Activated CD4-positive, alpha-beta memory T cell treated with anti-CD3 and anti-CD28 coated beads, Interleukin-2, amount 10 ng/mL, durations not matched to agents 7 days and 5 days (primary cell): Measurements from ENCODE around the gene MCOLN2. TPM values are rescaled to one million over a fixed set of nuclear protein-coding genes. Genes with fewer than 3 reads are reported as not detected.

Experiments used
- CTCF ChIA-PET: fragments of 350-600 bp; sonication (Branson Sonifier 250); formaldehyde crosslinking; loops from one replicate; lab custom pipeline; 2021; ENCODE audit warnings: antibody characterized with exemption, inconsistent platforms; lab: Charles Lee
- POLR2A ChIA-PET: fragments of 350-600 bp; sonication (Branson Sonifier 250); formaldehyde crosslinking; loops from one replicate; lab custom pipeline; 2021; ENCODE audit warnings: antibody characterized with exemption; lab: Charles Lee
- DNase-seq: peaks from one replicate; pipeline ENCODE4 v3.0.0-alpha.2; 2020
- H3K27ac Mint-ChIP-seq: one replicate; pipeline ENCODE4 v1.8.0; 2021; ENCODE audit warnings: mild to moderate bottlenecking, mixed read lengths
- H3K27me3 Mint-ChIP-seq: one replicate; pipeline ENCODE4 v1.8.0; 2021; ENCODE audit warnings: mixed read lengths
- H3K36me3 Mint-ChIP-seq: one replicate; pipeline ENCODE4 v1.8.0; 2021; ENCODE audit warnings: low read depth, mixed read lengths
- H3K4me1 Mint-ChIP-seq: one replicate; pipeline ENCODE4 v1.8.0; 2021; ENCODE audit warnings: mixed read lengths
- H3K4me3 Mint-ChIP-seq: one replicate; pipeline ENCODE4 v1.8.0; 2021; ENCODE audit warnings: mild to moderate bottlenecking, mixed read lengths
- H3K9me3 Mint-ChIP-seq: one replicate; pipeline ENCODE4 v1.8.0; 2021; ENCODE audit warnings: mixed read lengths
- total RNA-seq, 2 experiments: library from RNA; stranded (reverse); gene quantifications; one replicate each; pipeline ENCODE4 v1.2.3, GENCODE V29; 2021

The MCOLN2 gene
- total RNA-seq, 2 experiments from 2014 or later, result 27.2 to 28.2 TPM

DNA sequence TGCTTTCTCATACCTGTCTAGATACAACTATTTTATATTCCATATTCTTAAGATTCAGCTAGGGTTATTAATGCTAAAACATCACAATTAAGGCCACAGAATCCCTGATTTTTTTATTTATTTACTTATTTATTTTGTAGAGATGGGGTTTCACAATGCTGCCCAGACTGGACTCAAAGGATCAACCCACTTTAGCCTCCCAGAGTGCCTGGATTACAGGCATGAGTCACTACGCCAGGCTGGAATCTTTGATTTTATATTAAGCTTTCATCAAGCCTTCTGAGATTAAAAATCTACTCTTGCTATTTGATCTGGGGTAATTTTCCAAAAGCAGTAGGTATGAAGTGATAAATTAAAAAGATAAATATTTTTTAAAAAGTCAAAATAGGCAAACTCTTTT is 38.9 kb downstream of the MCOLN2 start:
- ChIA-PET POLR2A (interaction anchor here (0.9 to 5.5 kb wide), 5 partner anchors 11 to 318 kb away, joined by 3 to 29 read pairs (median 5); partner anchors contain the start of gene MCOLN2), CTCF (interaction anchor here (0.7 to 3.5 kb wide), 8 partner anchors 9 to 301 kb away, joined by 3 to 25 read pairs (median 3); partner anchors contain the start of gene C1orf52)
- Mint-ChIP-seq H3K27me3 (peaks cover 2% of the 10 kb centered on the region), H3K9me3 (no peaks in the 10 kb centered on the region), H3K4me1 (peaks cover 23% of the 10 kb centered on the region), H3K4me3 (no peak overlapping the region), H3K27ac (no peak overlapping the region), H3K36me3 (peaks cover 57% of the 10 kb centered on the region)
- no peak for DNase-seq

GRCh38 chr1:84956655-84957054 is 40.3 kb downstream of the MCOLN2 start:
- peaks cover 2% of the 10 kb centered on the region for H3K27me3 Mint-ChIP-seq

GRCh38 chr1:84956097-84956496 is 40.8 kb downstream of the MCOLN2 start:
- H3K36me3 Mint-ChIP-seq, result peaks cover 61% of the 10 kb centered on the region
- POLR2A ChIA-PET, result interaction anchor here (5.5 kb wide), 1 partner anchor 39 kb away, joined by 29 read pairs; the partner anchor contains the start of gene MCOLN2
- no peaks in the 10 kb centered on the region for H3K9me3 Mint-ChIP-seq

More at GRCh38 chr1:84956655-84957054, 40.3 kb downstream of the MCOLN2 start:
- no peaks in the 10 kb centered on the region for H3K9me3 Mint-ChIP-seq
- CTCF ChIA-PET, result interaction anchor here (1.4 to 2.6 kb wide), 3 partner anchors 8 to 302 kb away, joined by 3 to 15 read pairs (median 6); partner anchors contain the start of gene C1orf52
- POLR2A ChIA-PET, result interaction anchor here (2.0 to 5.5 kb wide), 2 partner anchors 12 to 39 kb away, joined by 7 to 29 read pairs; partner anchors contain the start of gene MCOLN2
- H3K27ac Mint-ChIP-seq, result no peak overlapping the region
- peaks cover 63% of the 10 kb centered on the region for H3K36me3 Mint-ChIP-seq
- no peak overlapping the region for H3K4me3 Mint-ChIP-seq
- no peak for DNase-seq
- H3K4me1 Mint-ChIP-seq, result peaks cover 22% of the 10 kb centered on the region

DNA sequence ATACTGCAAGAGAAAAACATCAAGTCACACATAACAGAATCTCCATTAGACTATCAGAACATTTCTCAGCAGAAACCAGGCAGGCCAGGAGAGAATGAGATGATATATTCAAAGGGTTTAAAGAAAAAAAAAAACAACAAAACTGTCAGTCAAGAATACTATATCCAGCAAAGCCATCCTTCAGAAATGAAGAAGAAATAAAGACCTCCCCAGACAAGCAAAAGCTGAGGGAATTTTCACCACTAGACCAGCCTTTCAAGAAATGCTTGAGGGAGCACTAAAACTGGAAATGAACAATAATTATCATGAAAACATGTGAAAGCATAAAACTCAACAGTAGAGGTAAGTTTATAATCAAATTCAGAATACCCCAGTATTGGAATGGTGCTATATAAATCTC is 47.2 kb downstream of the MCOLN2 start:
- Mint-ChIP-seq H3K9me3 (no peaks in the 10 kb centered on the region), H3K27me3 (no peaks in the 10 kb centered on the region), H3K27ac (no peak overlapping the region), H3K4me3 (no peak overlapping the region), H3K4me1 (peaks cover 13% of the 10 kb centered on the region), H3K36me3 (peaks cover 59% of the 10 kb centered on the region)
- CTCF ChIA-PET, result interaction anchor here (1.0 to 2.0 kb wide), 6 partner anchors 7 to 310 kb away, joined by 3 to 12 read pairs (median 4); partner anchors contain the start of gene C1orf52
- no peak for DNase-seq
- POLR2A ChIA-PET, result no interaction called here

More at GRCh38 chr1:84956097-84956496, 40.8 kb downstream of the MCOLN2 start:
- peaks cover 2% of the 10 kb centered on the region for H3K27me3 Mint-ChIP-seq
- H3K27ac Mint-ChIP-seq, result no peak overlapping the region
- H3K4me1 Mint-ChIP-seq, result peaks cover 18% of the 10 kb centered on the region
- H3K4me3 Mint-ChIP-seq, result no peak overlapping the region
- CTCF ChIA-PET, result interaction anchor here (1.8 kb wide), 1 partner anchor 7 kb away, joined by 6 read pairs; no protein-coding TSS in a partner anchor
- no peak for DNase-seq

- ChIA-PET POLR2A (interaction anchor here (1.1 to 1.5 kb wide), 2 partner anchors 10 to 25 kb away, joined by 3 to 4 read pairs; no protein-coding TSS in a partner anchor), CTCF (interaction anchor here (0.8 to 2.0 kb wide), 9 partner anchors 9 to 312 kb away, joined by 3 to 12 read pairs (median 4); partner anchors contain the start of gene C1orf52)
- Mint-ChIP-seq H3K27me3 (no peaks in the 10 kb centered on the region), H3K4me3 (no peak overlapping the region), H3K9me3 (no peaks in the 10 kb centered on the region), H3K4me1 (peaks cover 15% of the 10 kb centered on the region), H3K36me3 (peaks cover 46% of the 10 kb centered on the region), H3K27ac (no peak overlapping the region)
- DNase-seq, result no peak
Observed at GRCh38 chr1:84947536-84948410, 49.1 kb downstream of the MCOLN2 start.

- DNase-seq, result no peak
- peaks cover 36% of the 10 kb centered on the region for H3K36me3 Mint-ChIP-seq
- POLR2A ChIA-PET, result interaction anchor here (1.1 to 1.5 kb wide), 2 partner anchors 11 to 26 kb away, joined by 3 to 4 read pairs; no protein-coding TSS in a partner anchor
- no peaks in the 10 kb centered on the region for H3K27me3 Mint-ChIP-seq
- no peak overlapping the region for H3K4me3 Mint-ChIP-seq
- H3K4me1 Mint-ChIP-seq, result peaks cover 15% of the 10 kb centered on the region
- CTCF ChIA-PET, result interaction anchor here (0.9 to 5.0 kb wide), 3 partner anchors 11 to 313 kb away, joined by 3 to 101 read pairs (median 4); partner anchors contain the start of gene C1orf52
- H3K9me3 Mint-ChIP-seq, result no peaks in the 10 kb centered on the region
- H3K27ac Mint-ChIP-seq, result no peak overlapping the region
Observed at GRCh38 chr1:84946631-84947030, 50.3 kb downstream of the MCOLN2 start.

DNA sequence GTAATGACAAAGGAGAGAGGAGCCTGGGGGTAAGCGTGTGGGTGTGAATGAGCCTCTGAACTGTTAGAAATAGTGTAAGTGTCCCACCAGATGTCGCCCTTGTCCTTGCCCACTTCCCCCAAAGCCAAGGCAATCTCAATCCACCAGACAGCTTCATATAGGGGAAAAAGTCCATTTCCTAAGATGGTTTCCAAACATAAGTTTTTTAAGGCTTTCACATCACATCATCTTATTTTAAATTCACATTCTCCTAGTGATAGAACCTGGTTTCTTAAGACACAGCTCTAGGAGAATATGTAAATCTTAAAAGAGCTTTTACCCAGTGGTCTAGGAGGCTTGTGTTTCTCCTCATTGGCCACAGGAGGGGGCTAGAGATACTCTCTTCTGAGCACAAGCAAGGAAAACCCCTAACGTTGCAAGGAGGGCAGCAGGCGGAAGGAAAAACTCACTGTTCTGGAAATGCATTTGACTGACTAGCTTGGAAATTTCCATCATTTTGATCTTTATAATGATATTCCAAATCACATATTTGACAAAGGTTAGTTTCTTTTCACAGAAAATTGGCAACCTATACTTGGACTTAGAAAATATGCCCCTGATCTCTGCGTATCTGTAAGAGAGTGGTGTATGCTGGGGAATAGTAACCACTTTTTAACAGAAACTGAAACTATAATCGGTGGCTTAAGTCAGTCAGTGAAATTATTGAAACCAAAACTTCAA is 52.0 kb downstream of the MCOLN2 start:
- Mint-ChIP-seq H3K9me3 (no peaks in the 10 kb centered on the region), H3K36me3 (peaks cover 24% of the 10 kb centered on the region), H3K4me1 (peaks cover 15% of the 10 kb centered on the region), H3K27ac (peak overlapping the region; percentile 73), H3K27me3 (no peaks in the 10 kb centered on the region), H3K4me3 (peak overlapping the region; percentile 73)
- POLR2A ChIA-PET, result interaction anchor here (0.6 to 1.9 kb wide), 20 partner anchors 13 to 465 kb away, joined by 3 to 32 read pairs (median 4); partner anchors contain the start of genes BCL10, C1orf52, MCOLN2 and MCOLN3
- CTCF ChIA-PET, result interaction anchor here (0.5 to 5.0 kb wide), 68 partner anchors 9 to 1248 kb away, joined by 3 to 170 read pairs (median 4); partner anchors contain the start of genes BCL10, C1orf52, CCN1 and CTBS
- peak; percentile 74 for DNase-seq

DNA sequence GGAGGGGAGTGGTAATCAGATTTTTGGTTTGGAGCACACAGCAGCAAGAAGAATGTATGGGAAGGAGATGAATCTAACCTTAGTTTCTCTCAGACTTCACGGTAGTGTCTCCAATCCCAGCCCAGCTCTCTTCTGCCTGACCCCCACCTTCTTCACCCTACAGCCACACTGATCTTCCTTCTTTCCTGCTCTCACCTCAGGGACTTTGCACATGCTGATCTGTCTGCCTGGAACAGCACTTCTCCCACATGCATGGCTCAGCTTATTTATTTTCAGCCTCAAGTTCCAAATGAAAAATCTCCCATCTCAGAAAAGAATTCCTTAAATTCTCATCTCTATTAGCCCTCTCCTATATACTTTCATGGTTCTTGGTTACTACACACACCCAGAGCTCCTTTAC is 55.1 kb downstream of the MCOLN2 start:
- H3K4me1 Mint-ChIP-seq, result peaks cover 13% of the 10 kb centered on the region
- POLR2A ChIA-PET, result no interaction called here
- no peak for DNase-seq
- H3K4me3 Mint-ChIP-seq, result no peak overlapping the region
- H3K36me3 Mint-ChIP-seq, result peaks cover 4% of the 10 kb centered on the region
- H3K9me3 Mint-ChIP-seq, result no peaks in the 10 kb centered on the region
- H3K27me3 Mint-ChIP-seq, result no peaks in the 10 kb centered on the region
- no peak overlapping the region for H3K27ac Mint-ChIP-seq
- CTCF ChIA-PET, result interaction anchor here (1.7 to 4.9 kb wide), 2 partner anchors 86 to 316 kb away, joined by 6 to 170 read pairs; partner anchors contain the start of gene C1orf52

DNA sequence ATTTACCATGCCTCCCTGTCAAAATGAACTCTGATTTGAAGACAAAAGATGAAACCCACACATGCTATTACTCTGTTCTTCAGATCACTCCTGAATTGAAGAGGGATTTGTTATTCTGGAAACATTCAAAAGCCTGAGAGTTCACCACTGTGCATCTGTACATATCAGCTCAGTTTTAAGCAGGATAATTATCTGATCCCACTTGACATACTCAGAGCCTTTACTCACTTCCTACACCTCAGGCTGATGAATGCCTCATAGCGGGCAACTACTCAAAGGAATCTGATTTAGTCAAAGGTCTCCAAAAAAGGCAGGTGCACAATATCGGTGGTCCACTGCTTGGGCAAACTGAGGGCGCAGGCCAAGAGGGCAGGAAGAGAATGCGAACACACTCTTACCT is 56.4 kb downstream of the MCOLN2 start:
- no peak for DNase-seq
- Mint-ChIP-seq H3K9me3 (no peaks in the 10 kb centered on the region), H3K4me1 (peaks cover 7% of the 10 kb centered on the region), H3K4me3 (no peak overlapping the region), H3K36me3 (no peaks in the 10 kb centered on the region), H3K27me3 (no peaks in the 10 kb centered on the region), H3K27ac (no peak overlapping the region)
- POLR2A ChIA-PET, result no interaction called here
- CTCF ChIA-PET, result interaction anchor here (1.7 to 4.9 kb wide), 2 partner anchors 87 to 317 kb away, joined by 6 to 170 read pairs; partner anchors contain the start of gene C1orf52

DNA sequence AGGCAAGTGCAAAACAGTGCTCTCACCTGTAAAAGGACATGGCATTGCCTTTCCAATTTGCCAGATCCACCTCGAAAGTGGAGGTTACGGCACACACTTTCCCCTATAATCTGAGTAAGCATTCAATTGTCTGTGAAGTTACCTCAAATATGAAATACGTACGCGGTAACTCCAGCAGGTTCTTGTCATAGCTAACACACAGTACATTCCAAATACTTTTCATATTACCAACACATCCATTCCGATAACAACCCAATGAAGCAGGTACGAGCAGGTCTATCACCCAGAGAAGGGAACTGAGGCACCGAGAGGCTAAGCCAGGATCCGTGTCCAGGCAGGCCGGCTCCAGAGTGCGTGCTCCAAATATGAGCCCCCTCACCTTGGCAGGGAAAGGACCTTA is 57.2 kb downstream of the MCOLN2 start:
- Mint-ChIP-seq H3K9me3 (no peaks in the 10 kb centered on the region), H3K27me3 (no peaks in the 10 kb centered on the region), H3K36me3 (no peaks in the 10 kb centered on the region), H3K27ac (no peak overlapping the region), H3K4me3 (no peak overlapping the region), H3K4me1 (peaks cover 3% of the 10 kb centered on the region)
- POLR2A ChIA-PET, result interaction anchor here (2.2 kb wide), 1 partner anchor 319 kb away, joined by 6 read pairs; the partner anchor contains the start of gene C1orf52
- no peak for DNase-seq
- CTCF ChIA-PET, result interaction anchor here (1.4 kb wide), 1 partner anchor 186 kb away, joined by 5 read pairs; no protein-coding TSS in a partner anchor

GRCh38 chr1:84939151-84939550 is 57.8 kb downstream of the MCOLN2 start:
- Mint-ChIP-seq H3K27me3 (no peaks in the 10 kb centered on the region), H3K4me3 (no peak overlapping the region)
- POLR2A ChIA-PET, result interaction anchor here (0.9 to 2.2 kb wide), 2 partner anchors 320 to 337 kb away, joined by 3 to 6 read pairs; partner anchors contain the start of genes BCL10 and C1orf52

More at GRCh38 chr1:84939151-84939550, 57.8 kb downstream of the MCOLN2 start:
- H3K36me3 Mint-ChIP-seq, result no peaks in the 10 kb centered on the region
- CTCF ChIA-PET, result interaction anchor here (1.3 to 1.6 kb wide), 4 partner anchors 160 to 338 kb away, joined by 3 to 5 read pairs (median 4); partner anchors contain the start of gene BCL10
- no peak for DNase-seq
- H3K27ac Mint-ChIP-seq, result no peak overlapping the region
- no peaks in the 10 kb centered on the region for H3K9me3 Mint-ChIP-seq
- no peaks in the 10 kb centered on the region for H3K4me1 Mint-ChIP-seq
